H1 (cell line): ENCODE data around the gene ACAA1.
"Not testable (repeated sequence)": the region's sequence is repeated elsewhere in the genome, so short reads cannot be mapped to it uniquely, and the experiment has no call there.

ENCODE experiments used
- BACH1 ChIP-seq: IDR thresholded peaks from 2 replicates; pipeline ENCODE4 v1.6.1; 2012; ENCODE audit warnings: low read length, improper control_type of control experiment
- CTCF ChIP-seq, 3 experiments: IDR thresholded peaks; 1 replicate in 2 of 3; 2 replicates in 1 of 3; pipeline versions ENCODE4 v1.5.1 to v1.6.1; 2011; ENCODE audit warnings: low read length in 3 of 3, mild to moderate bottlenecking in 3 of 3, inconsistent platforms in 2 of 3, low read depth in 1 of 3, moderate library complexity in 1 of 3; ENCODE audit not compliant: insufficient read depth in 1 of 3; ENCODE audit errors: control extremely low read depth in 1 of 3
- GABPA ChIP-seq: IDR thresholded peaks from 2 replicates; pipeline ENCODE4 v1.6.1; 2011; ENCODE audit warnings: mild to moderate bottlenecking, low read length, moderate library complexity, borderline replicate concordance; ENCODE audit not compliant: insufficient read depth
- KDM1A ChIP-seq: fragments of 200-600, 300-600 bp; sonication (generic); IDR thresholded peaks from 2 replicates; pipeline ENCODE4 v1.7.1; 2016; ENCODE audit warnings: mild to moderate bottlenecking, low read length, borderline replicate concordance
- RFX5 ChIP-seq: IDR thresholded peaks from 2 replicates; pipeline ENCODE4 v1.6.1; 2011; ENCODE audit warnings: low read depth, low read length, improper control_type of control experiment, borderline replicate concordance
- SUZ12 ChIP-seq: fragments of 200-600 bp; sonication (generic); IDR thresholded peaks from 2 replicates; pipeline ENCODE4 v1.6.1; 2012; ENCODE audit warnings: mild to moderate bottlenecking, inconsistent platforms, low read length, moderate library complexity, mixed read lengths

GRCh38 chr3:38160704-38161103 lies 23.8 kb upstream of the ACAA1 start:
- TF ChIP-seq RFX5; SUZ12; CTCF (IDR thresholded peaks at IDR 0.05; ENCODE audit: control extremely low read depth in 1 of 3, insufficient read depth in 1 of 3, low read depth in 1 of 3, low read length in 3 of 3); BACH1; GABPA; KDM1A: not testable (repeated sequence)
